GM19023 (cell line): ENCODE measurements around the gene DUS2.
"Not testable (repeated sequence)": the region's sequence is repeated elsewhere in the genome, so short reads cannot be mapped to it uniquely, and the experiment has no call there.

Experiments used
- ATAC-seq: cut with Tn5 transposase; IDR thresholded peaks from one replicate; pipeline ENCODE4 v1.9.1; 2021; ENCODE audit warnings: mild to moderate bottlenecking, moderate library complexity; ENCODE audit not compliant: unreplicated experiment

The DUS2 gene

DNA sequence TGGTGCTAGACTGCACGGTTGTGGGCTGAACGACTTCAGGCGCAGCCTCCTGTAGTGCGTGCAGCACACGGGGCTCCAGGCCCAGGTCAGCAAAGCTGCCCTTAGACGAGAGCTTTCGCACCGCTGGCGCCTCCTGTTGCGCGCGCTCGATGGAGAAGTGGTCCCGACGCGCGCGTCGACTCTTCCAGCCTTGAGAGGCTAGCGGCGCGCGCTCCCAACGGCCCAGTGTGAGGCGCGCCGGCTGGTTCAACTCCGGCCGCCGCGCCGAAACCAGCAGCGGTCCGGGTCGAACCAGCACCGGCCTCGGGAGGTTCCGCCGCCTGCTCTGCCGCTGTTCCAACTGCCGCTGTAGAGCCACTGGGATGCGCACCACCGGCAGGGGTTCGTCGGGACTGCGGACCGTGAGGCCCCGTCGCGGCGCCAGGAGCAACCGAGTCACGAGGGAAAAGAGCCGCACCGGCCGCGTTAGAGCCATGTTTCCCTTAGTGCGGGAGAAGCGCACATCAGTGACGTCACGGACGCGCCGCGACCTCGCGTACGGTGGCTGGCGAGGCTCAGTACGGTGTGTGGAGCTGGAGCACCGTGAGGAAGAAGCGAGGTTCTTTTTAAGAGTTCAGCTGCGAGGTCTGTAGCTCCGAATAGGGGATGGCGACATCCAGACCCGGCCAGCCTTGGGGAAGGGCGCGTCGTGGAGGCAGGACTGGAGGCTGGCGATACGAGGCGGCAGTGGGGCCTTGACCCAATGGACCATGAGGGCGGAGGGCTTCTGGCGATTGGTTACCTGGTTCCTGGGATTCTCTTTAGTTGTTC, at the start of gene DUS2, which contains the start of gene DDX28:
TSS of gene DUS2 (plus strand) at position 557 of the 810 bp plus-strand sequence. CDS start 14,740 bp downstream, outside the sequence.
TSS of gene DDX28 (minus strand) at position 505 of the 810 bp plus-strand sequence. CDS start at position 475, 30 bp downstream.
- ATAC-seq = peak; percentile 76

DNA sequence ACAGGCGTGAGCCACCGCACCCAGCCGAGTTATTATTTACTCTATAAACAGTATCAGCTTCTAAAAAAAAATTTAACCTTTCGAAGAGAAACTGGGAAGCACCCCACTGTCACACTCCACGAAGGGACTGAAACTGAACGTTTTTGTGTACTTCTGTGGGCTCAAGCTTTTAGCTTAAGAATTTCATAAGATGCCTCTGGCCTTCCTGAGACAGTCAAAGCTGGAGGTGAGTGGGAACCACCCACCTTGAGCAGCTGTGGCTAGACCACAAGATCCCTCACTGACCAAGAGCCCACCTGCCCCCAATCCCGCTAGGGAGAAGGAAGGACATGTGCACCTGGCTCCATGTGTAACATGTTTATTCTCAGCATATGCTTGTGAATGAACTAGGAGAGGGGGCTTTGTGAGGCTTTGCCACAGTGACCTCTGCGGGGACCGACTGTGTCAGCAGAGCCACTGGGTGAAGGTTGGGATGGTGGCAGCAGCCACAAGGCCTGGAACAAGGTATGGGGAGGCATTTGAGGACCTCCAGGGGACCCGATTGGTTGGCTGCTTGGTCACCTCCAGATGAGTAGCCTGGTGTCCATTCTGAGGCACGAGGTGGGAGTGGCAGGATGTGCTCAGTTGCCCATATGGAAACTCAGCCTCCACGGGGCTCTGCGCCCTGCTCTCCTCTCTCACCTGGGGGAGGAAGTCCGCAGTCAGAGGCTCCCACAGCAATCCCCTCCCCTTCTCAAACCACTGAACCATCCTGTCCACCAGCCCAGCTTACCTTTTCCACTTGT, 47.6 kb upstream of the DUS2 start:
- no peak for ATAC-seq

DNA sequence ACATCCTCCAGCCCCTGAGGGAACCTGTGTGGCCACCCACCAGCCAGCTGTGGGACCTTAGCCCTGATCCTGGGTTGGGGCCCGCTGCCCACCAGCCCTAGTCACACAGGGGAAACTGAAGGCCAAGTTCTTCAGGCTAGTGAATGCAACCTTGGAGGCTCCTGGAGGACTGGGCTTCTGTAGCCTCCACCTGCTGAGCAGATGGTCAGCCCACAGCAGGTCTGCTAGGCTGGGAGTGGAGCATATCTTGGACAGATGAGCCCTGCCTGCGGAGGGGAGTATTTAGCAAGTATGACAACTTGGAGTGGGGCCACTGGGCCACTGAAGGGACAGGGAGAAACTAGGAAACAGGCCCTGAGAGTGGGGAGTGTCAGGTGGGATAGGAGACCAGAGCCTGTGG, 46.9 kb upstream of the DUS2 start:
- ATAC-seq = no peak

DNA sequence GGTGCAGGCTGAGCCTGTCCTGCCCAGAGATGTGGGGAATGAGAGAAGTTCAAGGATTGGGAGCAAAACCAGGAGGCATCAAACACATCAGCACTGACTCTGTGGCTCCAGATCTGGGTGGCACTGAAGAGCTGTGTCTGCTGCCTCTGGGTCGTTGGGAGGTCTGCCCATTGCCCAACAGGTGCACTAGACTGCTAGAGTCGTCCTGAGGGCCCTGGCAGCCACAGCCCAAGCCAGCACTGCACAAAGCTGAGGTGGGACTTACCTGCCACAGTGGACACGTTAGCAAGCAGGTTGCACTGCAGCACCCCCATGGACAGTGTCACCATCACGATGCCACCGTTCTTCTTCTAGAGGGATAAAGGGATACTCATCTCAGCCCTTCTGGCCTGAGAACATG, 46.1 kb upstream of the DUS2 start:
- no peak for ATAC-seq

DNA sequence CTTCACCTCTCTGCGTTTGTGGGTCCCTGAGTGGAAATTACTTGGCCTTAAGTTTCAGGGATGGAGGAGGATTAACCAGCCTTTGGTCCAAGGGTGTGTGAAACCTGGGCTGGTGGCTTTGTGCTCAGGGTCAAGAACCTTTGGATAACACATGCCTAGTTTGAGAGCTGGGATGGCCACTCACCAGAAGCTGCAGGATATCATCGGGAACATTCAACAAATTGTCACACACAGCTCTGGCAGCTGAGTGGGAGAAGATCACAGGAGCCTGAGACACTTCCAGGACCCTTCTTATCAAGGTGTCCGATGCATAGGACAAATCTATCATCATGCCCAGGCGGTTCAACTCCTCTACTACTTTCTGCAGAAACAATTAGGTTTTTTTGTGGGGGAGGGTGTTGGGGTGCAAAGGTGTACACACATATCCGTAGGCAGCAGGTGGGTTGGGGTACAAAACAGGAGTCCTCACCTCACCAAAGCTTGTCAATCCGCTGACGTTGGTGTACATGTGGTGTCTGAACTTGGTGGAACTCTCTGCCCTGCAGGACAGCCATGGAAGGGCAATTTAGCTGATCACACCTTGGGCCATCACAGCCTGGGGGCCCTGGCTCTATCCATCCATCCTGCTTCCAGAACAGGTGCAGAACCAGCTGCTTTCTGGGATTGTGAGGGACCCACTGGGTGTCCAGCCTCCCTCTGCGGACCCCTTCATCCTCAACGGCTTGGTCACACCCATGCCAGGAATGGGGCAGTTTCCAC, 45.4 kb upstream of the DUS2 start:
- no peak for ATAC-seq

DNA sequence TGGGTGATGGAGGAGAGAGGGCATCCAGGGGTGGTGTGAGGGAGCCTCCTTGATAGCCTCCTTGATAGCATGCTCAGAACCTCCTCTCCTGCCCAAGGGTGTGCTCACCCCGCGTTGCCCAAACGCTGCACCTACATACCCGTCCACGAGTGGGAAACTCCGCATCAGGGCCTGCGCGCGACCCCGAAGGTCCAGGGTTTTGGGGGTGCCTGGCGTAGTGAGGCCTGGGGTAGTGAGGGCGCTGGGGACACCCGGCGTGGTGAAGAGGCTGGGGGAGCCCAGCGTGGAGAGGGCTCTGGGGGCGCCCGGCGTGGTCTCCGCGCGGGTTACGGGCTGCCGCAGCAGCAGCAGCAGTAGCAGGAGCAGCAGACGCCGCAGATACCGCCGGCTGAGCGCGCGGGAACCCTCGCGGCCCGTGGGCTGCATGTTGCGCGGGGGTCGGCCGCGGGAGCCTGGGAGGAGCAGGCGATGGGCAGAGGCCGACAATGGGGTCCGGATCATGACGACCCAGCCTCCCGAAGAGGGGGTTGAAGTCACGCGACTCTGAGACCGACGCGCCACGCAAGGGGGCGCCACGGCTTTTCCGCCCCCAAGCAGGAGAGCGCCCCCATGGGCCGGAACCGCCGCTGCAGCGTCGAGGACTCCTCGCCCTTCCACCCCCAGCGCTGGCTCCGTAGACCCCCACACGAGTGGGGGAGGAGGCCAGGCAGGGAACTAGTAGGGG, 43.0 kb upstream of the DUS2 start, which contains the start of gene DPEP3:
TSS of gene DPEP3 (minus strand) at position 545 of the 724 bp plus-strand sequence. CDS start at position 426, 119 bp downstream.
- no peak for ATAC-seq

DNA sequence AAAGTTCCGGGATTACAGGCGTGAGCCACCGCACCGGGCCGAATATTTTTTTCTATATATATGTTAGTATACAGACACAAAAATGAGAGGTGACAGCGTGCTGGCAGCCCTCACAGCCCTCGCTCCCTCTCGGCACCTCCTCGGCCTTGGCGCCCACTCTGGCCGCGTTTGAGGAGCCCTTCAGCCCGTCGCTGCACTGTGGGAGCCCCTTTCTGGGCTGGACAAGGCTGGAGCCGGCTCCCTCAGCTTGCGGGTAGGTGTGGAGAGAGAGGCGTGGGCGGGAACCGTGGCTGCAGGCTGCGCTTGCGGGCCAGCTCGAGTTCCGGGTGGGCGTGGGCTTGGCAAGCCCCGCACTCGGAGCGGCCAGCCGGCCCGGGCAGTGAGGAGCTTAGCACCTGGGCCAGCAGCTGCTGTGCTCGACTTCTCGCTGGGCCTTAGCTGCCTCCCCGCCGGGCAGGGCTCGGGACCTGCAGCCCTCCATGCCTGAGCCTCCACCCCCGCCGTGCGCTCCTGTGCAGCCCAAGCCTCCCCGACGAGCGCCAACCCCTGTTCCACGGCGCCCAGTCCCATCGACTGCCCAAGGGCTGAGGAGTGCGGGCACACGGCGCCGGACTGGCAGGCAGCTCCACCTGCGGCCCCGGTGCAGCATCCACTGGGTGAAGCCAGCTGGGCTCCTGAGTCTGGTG, 40.9 kb upstream of the DUS2 start:
- ATAC-seq = no peak

DNA sequence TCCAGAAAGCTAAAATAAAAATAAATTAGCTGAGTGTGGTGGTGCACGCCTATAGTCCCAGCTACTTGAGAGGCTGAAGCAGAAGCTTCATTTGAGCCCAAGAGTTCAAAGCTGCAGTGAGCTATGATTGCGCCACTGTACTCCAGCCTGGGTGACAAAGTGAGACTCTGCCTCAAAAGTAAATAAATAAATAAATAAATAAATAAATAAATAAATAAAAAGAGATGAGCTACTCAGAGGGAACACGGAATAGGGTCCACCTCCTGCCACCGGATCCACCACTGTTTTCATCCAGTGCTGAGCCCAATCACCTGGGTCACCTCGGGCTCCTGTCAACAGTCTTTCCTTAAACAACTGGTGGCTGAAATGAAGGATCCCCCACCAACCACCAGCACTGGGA, 36.1 kb upstream of the DUS2 start:
- no peak for ATAC-seq

DNA sequence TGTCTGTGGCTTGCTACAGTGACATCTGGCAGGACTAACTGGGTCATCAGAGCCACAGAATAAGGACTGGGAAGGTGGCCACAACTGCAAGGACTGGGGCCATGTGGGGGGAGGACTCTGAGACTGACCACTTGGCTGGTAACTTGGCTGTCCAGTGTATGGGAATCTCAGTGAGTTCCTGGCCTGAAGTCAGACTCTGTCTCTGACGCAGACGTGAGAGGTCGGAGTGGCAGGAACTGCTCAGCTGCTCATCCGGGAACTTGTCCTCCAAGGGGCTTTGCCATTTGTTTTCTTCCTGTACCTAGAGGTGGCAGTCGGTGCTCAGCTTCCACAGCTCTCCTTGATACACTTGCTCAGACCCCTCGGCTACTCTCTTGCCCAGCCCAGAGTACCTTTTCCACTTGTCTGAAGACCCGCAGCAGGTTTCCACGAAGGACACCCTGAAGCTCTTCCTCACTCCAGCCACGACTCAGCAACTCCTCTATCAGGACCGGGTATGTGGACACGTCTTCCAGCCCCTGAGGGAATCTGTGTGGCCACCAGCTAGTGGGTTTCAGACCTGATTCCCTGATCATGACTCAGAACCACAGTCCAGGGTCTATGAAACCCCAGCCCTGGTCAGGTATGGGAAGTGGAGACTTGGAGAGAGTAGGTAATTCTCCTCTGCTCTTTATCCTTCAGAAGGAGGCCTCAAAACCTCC, 35.5 kb upstream of the DUS2 start:
- no peak for ATAC-seq

DNA sequence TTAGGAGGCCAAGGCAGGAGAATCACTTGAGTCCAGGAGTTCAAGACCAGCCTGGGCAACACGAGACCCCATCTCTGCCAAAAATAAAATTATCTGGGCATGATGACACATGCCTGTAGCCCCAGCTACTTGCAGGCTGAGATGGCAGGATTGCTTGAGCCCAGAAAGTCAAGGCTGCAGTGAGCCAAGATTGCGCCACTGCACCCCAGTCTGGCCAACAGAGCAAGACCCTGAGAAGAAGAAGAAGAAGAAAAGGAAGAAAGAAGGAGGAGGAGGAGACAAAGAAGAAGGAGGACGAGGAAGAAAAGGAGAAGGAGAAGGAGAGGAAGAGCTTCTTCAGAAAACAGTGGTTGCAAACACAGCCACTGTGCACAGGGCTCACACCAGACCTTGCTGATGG, 34.4 kb upstream of the DUS2 start:
- no peak for ATAC-seq

DNA sequence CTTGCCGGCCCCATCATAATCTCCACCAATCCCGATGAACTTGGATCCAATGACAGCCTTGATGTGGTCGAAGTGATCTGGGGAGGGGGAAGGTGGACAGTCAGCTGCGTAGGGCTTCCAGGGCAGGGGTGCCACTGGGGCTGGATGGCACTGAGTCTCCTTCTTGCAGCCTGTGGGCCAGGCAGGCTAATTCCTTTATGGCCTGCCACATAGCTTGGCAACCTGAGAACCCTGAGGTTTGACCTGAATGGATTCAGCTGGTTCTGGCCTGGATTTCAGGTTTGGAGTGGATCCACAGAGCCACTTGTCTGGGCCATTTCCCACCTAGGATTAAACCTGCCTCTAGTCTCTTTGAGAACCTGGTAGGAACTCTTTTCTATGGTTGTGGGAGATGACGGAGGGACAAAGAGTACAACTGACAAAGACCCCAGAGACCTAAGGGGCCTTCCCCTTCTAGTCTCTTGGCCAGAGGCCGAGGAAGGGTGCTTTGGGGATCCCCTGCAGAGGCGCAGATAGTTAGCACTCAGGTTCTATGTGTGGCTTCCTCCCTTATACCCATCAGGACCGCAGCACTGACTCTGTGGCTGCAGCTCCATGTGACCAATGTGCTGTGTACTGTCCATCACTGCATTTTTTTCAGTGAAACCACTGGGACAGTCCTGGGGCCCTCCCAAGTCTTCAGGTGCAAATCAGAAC, 33.6 kb upstream of the DUS2 start:
- no peak for ATAC-seq

DNA sequence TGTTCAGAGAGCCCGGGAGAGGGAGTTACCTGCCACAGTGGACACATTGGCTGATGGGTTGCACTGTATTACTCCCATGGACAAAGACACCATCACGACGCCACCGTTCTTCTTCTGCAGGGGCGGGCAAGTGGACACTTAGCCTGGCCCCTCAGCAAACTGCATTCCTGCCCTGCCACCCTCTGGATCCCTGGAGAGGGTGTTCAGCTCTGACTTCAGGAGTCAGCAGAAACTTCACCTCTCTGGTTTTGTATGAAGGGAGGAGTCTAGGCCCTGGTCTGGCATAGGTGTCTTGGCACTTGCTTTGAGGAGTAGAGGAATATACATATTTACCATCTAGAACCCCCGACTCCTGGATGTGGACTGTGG, 33.1 kb upstream of the DUS2 start:
- no peak for ATAC-seq

DNA sequence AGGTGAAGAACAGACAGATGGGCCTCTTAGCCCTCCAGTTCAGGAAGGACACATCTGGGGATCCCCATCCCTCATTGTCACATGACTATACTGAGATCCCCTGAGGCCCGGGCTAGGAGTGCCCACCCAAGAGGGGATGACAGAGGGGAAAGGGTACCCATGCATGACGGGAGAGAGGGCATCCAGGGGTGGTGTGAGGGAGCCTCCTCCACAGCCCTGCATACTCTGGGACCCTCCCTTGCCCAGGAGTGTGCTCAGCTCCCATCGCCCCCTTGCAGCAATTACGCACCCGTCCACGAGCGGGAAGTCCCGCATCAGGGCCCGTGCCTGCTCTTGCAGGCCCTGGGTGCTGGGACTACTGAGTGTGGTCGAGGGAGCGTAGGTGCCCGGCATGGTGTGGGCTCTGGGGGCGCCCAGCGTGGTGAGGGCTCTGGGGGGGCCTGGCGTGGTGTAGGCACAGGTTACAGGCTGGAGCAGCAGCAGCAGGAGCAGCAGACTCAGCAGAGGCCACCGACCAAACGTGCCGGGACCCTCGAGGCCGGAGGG, 30.4 kb upstream of the DUS2 start:
- no peak for ATAC-seq

DNA sequence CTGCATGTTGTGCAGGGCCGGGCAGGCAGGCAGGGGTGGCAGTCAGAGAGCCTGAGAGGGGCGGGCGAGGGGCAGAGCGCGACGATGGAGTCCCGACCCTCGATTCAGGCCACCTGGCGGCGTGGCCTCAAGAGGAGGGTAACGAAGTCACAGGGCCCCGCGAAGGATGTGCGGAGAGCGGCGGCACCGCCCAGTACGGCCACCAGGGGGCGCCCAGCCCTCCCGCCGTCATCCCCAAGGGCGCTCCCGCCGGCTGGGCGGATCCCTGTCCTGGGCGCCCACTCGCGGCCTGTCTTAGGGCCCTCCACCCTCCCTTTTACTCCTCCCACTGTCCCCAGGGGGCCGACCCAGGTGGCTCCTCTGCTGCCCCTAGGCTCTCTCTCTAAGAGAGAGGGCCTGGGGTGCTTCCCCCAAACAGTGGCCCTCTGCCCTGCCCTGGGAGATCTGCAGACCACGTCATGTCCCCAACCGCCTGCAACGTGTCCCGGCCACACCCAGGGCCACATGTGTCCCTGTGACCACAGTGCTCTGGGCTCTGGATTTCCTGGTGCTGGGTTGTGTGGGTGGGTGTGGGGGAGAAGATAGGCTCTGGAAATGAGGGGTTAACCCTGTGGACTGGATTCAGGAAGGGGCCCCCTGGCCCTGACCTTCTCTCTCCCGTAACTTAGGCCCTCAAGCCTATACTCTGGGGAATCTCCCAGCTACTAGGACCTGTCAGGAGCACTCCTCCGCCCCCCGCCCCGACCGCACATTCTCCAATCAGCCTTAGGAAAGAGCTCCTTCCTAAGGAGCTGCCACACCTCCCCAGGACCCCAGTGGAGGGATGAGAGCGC, 29.7 kb upstream of the DUS2 start:
- ATAC-seq = peak; percentile 83

DNA sequence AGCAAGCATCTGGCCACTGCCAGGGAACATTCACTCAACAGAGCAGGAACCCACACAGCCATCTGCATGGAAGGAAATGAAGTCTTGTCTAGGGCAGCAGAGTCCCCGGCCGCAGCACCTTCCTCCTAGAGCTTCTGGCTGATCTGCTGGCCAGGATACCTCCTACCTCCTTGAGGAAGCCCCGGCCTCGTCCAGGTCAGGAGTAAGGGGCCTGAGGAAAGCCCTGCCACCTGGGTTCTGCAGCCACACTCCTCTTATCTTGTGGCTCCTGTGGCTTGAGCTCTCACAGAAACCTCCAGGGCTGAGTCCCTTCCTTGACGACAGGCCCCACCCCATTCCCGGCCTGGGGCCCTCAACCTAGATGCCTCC, 29.1 kb upstream of the DUS2 start:
- ATAC-seq = not testable (repeated sequence)

DNA sequence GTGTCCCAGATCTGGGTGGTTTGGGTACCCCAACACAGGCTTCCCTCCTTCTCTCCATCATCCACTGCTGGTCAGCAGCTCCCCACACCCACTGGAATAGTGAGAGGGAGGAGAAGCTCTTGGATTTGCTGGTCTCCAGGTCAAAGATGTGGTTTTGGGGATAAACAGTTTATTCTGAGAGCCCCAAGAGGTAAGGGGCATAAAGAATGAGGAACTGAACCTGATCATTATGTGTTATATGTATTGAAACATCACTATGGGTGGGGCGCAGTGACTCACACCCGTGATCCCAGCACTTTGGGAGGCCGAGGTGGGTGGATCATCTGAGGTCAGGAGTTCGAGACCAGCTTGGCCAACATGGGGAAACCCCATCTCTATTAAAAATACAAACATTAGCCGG, 27.7 kb upstream of the DUS2 start:
- no peak for ATAC-seq

DNA sequence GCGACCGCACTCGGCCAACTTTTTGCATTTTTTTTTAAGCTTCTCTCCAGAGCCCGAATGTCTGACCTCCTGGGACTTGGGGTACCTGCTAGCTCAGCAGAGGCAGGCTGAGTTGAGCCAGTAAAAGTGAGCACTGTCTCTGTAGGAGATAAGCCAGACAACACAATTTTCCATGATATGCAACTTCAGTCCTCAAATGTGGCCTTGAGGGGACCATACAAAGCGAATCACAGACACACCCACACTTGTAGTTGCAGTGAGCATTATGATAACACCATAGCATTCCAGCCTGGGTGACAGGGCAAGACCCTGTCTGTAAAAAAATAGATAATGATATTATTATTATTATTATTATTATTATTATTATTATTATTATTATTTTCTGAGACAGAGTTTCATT, 26.4 kb upstream of the DUS2 start:
- no peak for ATAC-seq
